HG03457 (cell line): ENCODE measurements around the gene CRYM.
"Not testable (repeated sequence)": the region's sequence is repeated elsewhere in the genome, so short reads cannot be mapped to it uniquely, and the experiment has no call there.

Experiments
- ATAC-seq: cut with Tn5 transposase; IDR thresholded peaks from one replicate; pipeline ENCODE4 v1.9.1; 2021; ENCODE audit warnings: moderate number of reproducible peaks; ENCODE audit not compliant: unreplicated experiment

Gene CRYM

GRCh38 chr16:21279501-21279900, 1.4 kb upstream of the CRYM start:
- ATAC-seq = no peak

- no peak for ATAC-seq
Observed at GRCh38 chr16:21277045-21277926, 804 bp downstream of the CRYM start.

- ATAC-seq = no peak
Observed at GRCh38 chr16:21276090-21276489, 2.0 kb downstream of the CRYM start.

- ATAC-seq = no peak
Observed at GRCh38 chr16:21275529-21275928, 2.6 kb downstream of the CRYM start.

GRCh38 chr16:21274172-21274726, 3.8 kb downstream of the CRYM start:
- ATAC-seq = no peak

- ATAC-seq = not testable (repeated sequence)
Observed at GRCh38 chr16:21272763-21273162, 5.3 kb downstream of the CRYM start.

- no peak for ATAC-seq
Observed at GRCh38 chr16:21272253-21272652, 5.8 kb downstream of the CRYM start.

GRCh38 chr16:21268236-21268635, 9.9 kb downstream of the CRYM start:
- no peak for ATAC-seq

GRCh38 chr16:21267298-21267697, 10.8 kb downstream of the CRYM start:
- no peak for ATAC-seq

- ATAC-seq = no peak
Observed at GRCh38 chr16:21265104-21265837, 12.8 kb downstream of the CRYM start.

- ATAC-seq = no peak
Observed at GRCh38 chr16:21264571-21265036, 13.5 kb downstream of the CRYM start.

GRCh38 chr16:21263640-21264570, 14.2 kb downstream of the CRYM start:
- peak; percentile 72 for ATAC-seq

GRCh38 chr16:21262779-21263639, 15.1 kb downstream of the CRYM start:
- ATAC-seq = no peak

- ATAC-seq = no peak
Observed at GRCh38 chr16:21260870-21261791, 17.0 kb downstream of the CRYM start.

- ATAC-seq = no peak
Observed at GRCh38 chr16:21257284-21257683, 20.8 kb downstream of the CRYM start.

- ATAC-seq = no peak
Observed at GRCh38 chr16:21256636-21257035, 21.5 kb downstream of the CRYM start.

GRCh38 chr16:21253470-21253869, 24.6 kb downstream of the CRYM start:
- ATAC-seq = no peak

- ATAC-seq = no peak
Observed at GRCh38 chr16:21250072-21250923, 27.8 kb downstream of the CRYM start.
